AG04450 (cell line): ENCODE measurements around the gene CYP46A1. TPM values are rescaled to one million over a fixed set of nuclear protein-coding genes. Genes with fewer than 3 reads are reported as not detected.

ENCODE experiments used
- CTCF ChIA-PET: fragments of 300-600, 350-600 bp; formaldehyde crosslinking; extraction: SDS; loops from one replicate; lab custom pipeline; 2022; ENCODE audit warnings: antibody characterized with exemption, inconsistent platforms; lab: Charles Lee
- POLR2A ChIA-PET: fragments of 350-600 bp; formaldehyde crosslinking; extraction: SDS; loops from one replicate; lab custom pipeline; 2021; ENCODE audit warnings: antibody characterized with exemption, inconsistent platforms; lab: Yijun Ruan, JAX
- DNase-seq: peaks from one replicate; pipeline ENCODE4 v3.0.0-alpha.2; 2011; ENCODE audit warnings: low read depth, low spot score
- H3K27ac ChIP-seq: one replicate; pipeline ENCODE4 v1.5.1; 2012; ENCODE audit warnings: low read depth, low read length, control low read depth
- H3K27me3 ChIP-seq: one replicate; pipeline ENCODE4 v1.6.0; 2012; ENCODE audit warnings: low read length; ENCODE audit not compliant: control insufficient read depth, insufficient read depth
- H3K4me3 ChIP-seq: 2 replicates; pipeline ENCODE4 v1.5.1; 2011; ENCODE audit warnings: mild to moderate bottlenecking, low read depth, low read length, control low read depth
- H3K9me3 ChIP-seq: 2 replicates; pipeline ENCODE4 v1.5.1; 2012; ENCODE audit warnings: low read length; ENCODE audit not compliant: control insufficient read depth, insufficient read depth
- polyA plus RNA-seq: library from polyadenylated mRNA; depleted of rRNA; stranded (reverse); fragments of >200 nt; gene quantifications from 2 replicates; pipeline ENCODE4 v1.2.3, GENCODE V29; 2011
- TF ChIP-seq, protein P1 (sequence below): IDR thresholded peaks from 2 replicates; pipeline ENCODE4 v1.5.1; 2011; ENCODE audit warnings: low read depth, low read length, control low read depth, inconsistent platforms

CYP46A1 gene
- polyA plus RNA-seq, 1 experiment: 0.07 TPM

DNA sequence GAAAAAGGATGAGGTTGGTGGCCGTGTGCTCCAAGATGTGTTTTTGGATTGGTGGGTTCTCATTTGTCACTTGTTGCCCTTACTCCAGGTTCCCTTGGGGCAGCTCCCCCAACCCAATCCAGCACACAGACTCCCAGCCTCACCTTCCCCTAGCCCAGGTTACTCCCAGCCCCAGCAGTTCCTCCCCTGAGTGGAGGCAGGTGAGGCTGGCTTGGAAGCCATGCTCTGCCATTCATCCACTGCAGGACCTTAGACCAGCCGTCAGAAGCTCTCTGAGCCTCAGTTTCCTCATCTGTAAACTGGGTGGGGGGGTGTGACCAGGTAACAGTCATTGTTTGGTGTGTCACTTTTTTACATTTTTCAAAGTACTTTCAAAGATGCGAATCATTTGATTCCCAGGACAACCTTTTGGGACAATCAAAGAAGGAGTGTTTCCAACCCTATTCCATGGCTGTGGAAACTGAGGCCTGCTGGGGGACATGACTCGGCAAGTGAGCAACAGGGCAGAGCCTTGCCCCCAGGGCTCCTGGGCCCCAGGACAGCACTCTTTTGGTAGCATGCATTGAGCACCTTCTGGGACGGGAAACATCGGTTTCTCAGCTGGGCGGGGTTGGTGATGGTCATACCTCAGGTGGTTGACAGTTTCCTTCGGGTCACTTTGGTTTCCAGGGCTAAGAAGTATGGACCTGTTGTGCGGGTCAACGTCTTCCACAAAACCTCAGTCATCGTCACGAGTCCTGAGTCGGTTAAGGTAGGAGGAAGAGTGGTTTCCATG, 7.2 kb downstream of the CYP46A1 start:
- H3K9me3 ChIP-seq: no peaks in the 10 kb centered on the region; the same call in 1 of the 2 replicates
- DNase-seq: no peak
- no peak overlapping the region for H3K27ac ChIP-seq
- ChIA-PET POLR2A (no interaction called here), CTCF (no interaction called here)
- H3K27me3 ChIP-seq: peaks cover 33% of the 10 kb centered on the region
- TF ChIP-seq, protein P1, sequence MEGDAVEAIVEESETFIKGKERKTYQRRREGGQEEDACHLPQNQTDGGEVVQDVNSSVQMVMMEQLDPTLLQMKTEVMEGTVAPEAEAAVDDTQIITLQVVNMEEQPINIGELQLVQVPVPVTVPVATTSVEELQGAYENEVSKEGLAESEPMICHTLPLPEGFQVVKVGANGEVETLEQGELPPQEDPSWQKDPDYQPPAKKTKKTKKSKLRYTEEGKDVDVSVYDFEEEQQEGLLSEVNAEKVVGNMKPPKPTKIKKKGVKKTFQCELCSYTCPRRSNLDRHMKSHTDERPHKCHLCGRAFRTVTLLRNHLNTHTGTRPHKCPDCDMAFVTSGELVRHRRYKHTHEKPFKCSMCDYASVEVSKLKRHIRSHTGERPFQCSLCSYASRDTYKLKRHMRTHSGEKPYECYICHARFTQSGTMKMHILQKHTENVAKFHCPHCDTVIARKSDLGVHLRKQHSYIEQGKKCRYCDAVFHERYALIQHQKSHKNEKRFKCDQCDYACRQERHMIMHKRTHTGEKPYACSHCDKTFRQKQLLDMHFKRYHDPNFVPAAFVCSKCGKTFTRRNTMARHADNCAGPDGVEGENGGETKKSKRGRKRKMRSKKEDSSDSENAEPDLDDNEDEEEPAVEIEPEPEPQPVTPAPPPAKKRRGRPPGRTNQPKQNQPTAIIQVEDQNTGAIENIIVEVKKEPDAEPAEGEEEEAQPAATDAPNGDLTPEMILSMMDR: no peak
- H3K4me3 ChIP-seq: no peak overlapping the region

- no peak for DNase-seq
- ChIA-PET CTCF (interaction anchor here (0.6 kb wide), 1 partner anchor 203 kb away, joined by 5 read pairs; no protein-coding TSS in a partner anchor), POLR2A (no interaction called here)
- Histone ChIP-seq H3K27me3 (peaks cover 29% of the 10 kb centered on the region), H3K4me3 (no peak overlapping the region), H3K27ac (no peak overlapping the region), H3K9me3 (no peaks in the 10 kb centered on the region)
- TF ChIP-seq, protein P1: no peak
These were observed 9.8 kb downstream of the CYP46A1 start for GRCh38 chr14:99693918-99694317.

GRCh38 chr14:99696929-99697328, 12.8 kb downstream of the CYP46A1 start:
- no peak overlapping the region for H3K27ac ChIP-seq
- ChIA-PET CTCF (no interaction called here), POLR2A (no interaction called here)
- no peak for DNase-seq
- TF ChIP-seq, protein P1: no peak
- H3K27me3 ChIP-seq: peaks cover 18% of the 10 kb centered on the region
- H3K4me3 ChIP-seq: no peak overlapping the region
- no peaks in the 10 kb centered on the region for H3K9me3 ChIP-seq

DNA sequence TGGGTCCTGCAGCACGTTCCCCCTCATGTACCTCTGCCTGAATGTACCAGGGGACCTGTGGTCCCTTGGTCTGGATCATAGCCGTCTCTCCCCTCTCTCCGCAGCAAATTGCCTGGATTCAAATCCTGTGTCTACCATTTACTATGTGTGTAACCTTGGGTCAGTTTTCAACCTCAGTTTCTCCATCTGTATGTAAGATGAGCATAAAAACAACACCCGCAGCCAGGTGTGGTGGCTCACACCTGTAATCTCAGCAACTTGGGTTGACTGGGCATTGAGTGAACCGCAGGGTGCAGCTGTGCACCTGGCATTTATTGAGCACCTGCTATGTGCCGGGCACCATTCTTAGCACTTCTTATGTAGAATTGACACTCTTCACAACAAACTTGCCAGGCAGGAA, 14.1 kb downstream of the CYP46A1 start:
- DNase-seq: no peak
- TF ChIP-seq, protein P1: no peak
- CTCF ChIA-PET: interaction anchor here (0.5 kb wide), 1 partner anchor 1918 kb away, joined by 3 read pairs; no protein-coding TSS in a partner anchor

GRCh38 chr14:99698642-99699041, 14.5 kb downstream of the CYP46A1 start:
- POLR2A ChIA-PET: no interaction called here
- no peak overlapping the region for H3K4me3 ChIP-seq
- DNase-seq: no peak
- peaks cover 8% of the 10 kb centered on the region for H3K9me3 ChIP-seq
- peaks cover 16% of the 10 kb centered on the region for H3K27me3 ChIP-seq
- TF ChIP-seq, protein P1: no peak
- no peak overlapping the region for H3K27ac ChIP-seq
- CTCF ChIA-PET: no interaction called here

More for the DNA sequence above, 14.1 kb downstream of the CYP46A1 start:
- no peak overlapping the region for H3K4me3 ChIP-seq
- H3K27me3 ChIP-seq: peaks cover 16% of the 10 kb centered on the region
- POLR2A ChIA-PET: no interaction called here
- peaks cover 4% of the 10 kb centered on the region; the same call in 1 of the 2 replicates for H3K9me3 ChIP-seq
- H3K27ac ChIP-seq: no peak overlapping the region
